Heart right ventricle (tissue), 16 donors: ENCODE results near the gene SPCS3. TPM values are rescaled to one million over a fixed set of nuclear protein-coding genes. Genes with fewer than 3 reads are reported as not detected.
"Not testable (repeated sequence)": the region's sequence is repeated elsewhere in the genome, so short reads cannot be mapped to it uniquely, and the experiment has no call there.

ENCODE experiments used
- ATAC-seq, 8 donors: fragments of 200-7000 bp; cut with Tn5 transposase; one replicate each; pipeline ENCODE4 v1.9.1; 2020; ENCODE audit warnings: mild to moderate bottlenecking in 8 of 8, moderate library complexity in 8 of 8, moderate number of reproducible peaks in 1 of 8
- DNase-seq, 2 donors: peaks; one replicate each; pipeline ENCODE4 v3.0.0-alpha.2; 2020
- H3K27ac ChIP-seq, 10 donors: fragments of 200-600 bp; sonication (generic) in 2 of 10; one replicate each; pipeline versions ENCODE4 v1.5.0 to v1.8.0; 2020 to 2022; ENCODE audit warnings: mild to moderate bottlenecking in 3 of 10
- H3K27me3 ChIP-seq, 7 donors: fragments of 200-600 bp; one replicate each; pipeline ENCODE4 v1.8.0; 2021 to 2022; ENCODE audit warnings: mild to moderate bottlenecking in 2 of 7
- H3K36me3 ChIP-seq, 9 donors: fragments of 200-600 bp; sonication (generic) in 1 of 9; one replicate each; pipeline versions ENCODE4 v1.5.0 to v1.8.0; 2020 to 2022; ENCODE audit warnings: mild to moderate bottlenecking in 2 of 9
- H3K4me1 ChIP-seq, 9 donors: fragments of 200-600 bp; sonication (generic) in 1 of 9; one replicate each; pipeline versions ENCODE4 v1.5.0 to v1.8.0; 2020 to 2022; ENCODE audit warnings: mild to moderate bottlenecking in 4 of 9
- H3K4me3 ChIP-seq, 10 donors: fragments of 200-600 bp; sonication (generic) in 2 of 10; one replicate each; pipeline versions ENCODE4 v1.5.0 to v1.8.0; 2020 to 2022; ENCODE audit warnings: mild to moderate bottlenecking in 7 of 10, moderate library complexity in 2 of 10
- H3K9me3 ChIP-seq, 11 donors: fragments of 200-600 bp in 10 of 11; sonication (generic) in 2 of 11; one replicate each; pipeline versions ENCODE4 v1.5.0 to v1.8.0; 2013 to 2022; ENCODE audit warnings: mild to moderate bottlenecking in 2 of 11, control low read depth in 1 of 11, moderate library complexity in 1 of 11
- WGBS, 2 donors: extraction: QIAGEN DNeasy Blood & Tissue Kit; methylation state at CpG; one replicate each; pipeline ENCODE4 v1.1.7; 2013; ENCODE audit warnings: inconsistent platforms in 1 of 2; 5-methylcytosine and 5-hydroxymethylcytosine counted together
- intact Hi-C, 10 donors: fragments of 100-400 bp; cut with DNase I; formaldehyde crosslinking; loops; one replicate each; pipeline versions ENCODE4 v1.11.1 to v1.14.2; 2022
- polyA plus RNA-seq, 2 donors: library from polyadenylated mRNA; stranded (reverse); fragments of 200-250 nt; gene quantifications; one replicate each; pipeline ENCODE4 v1.2.3, GENCODE V29; 2013
- total RNA-seq, 10 donors: library from RNA; stranded (reverse); fragmentation: NEBNext Ultra II Directional in 3 of 10; extraction: Animal tissue kit (Norgen Biotek cat#: 25700) in 3 of 10; gene quantifications; one replicate each; pipeline versions ENCODE4 v1.2.1 to v1.2.4, GENCODE V29; 2021 to 2023
- TF ChIP-seq, protein P1 (sequence below), 9 donors: fragments of 200-600 bp; sonication (generic) in 2 of 9; IDR thresholded peaks; one replicate each; pipeline versions ENCODE4 v1.5.0 to v1.8.0; 2021 to 2022; ENCODE audit warnings: antibody characterized with exemption in 9 of 9, mild to moderate bottlenecking in 5 of 9, moderate library complexity in 1 of 9
- donor health status: Arrhythmogenic right ventricular cardiomyopathy.
- donor health status: ischemic (EF 13 %, LVEDD 7.1; RV severe dilation, severe dysfunction).
- donor health status: healthy with polysubstance abuse.
- donor health status: DM: no; HTN: yes; CAD: no.
- donor health status: DM: no; HTN: no; CAD: no.
- donor health status: ischemic (EF 25% LVEDD 6.9; RV normal size, moderate dysfunction).
- donor health status: ischemic (EF 25% LVEDD 5.7; RV mildly dilated, moderate dysfunction).
- donor health status: healthy.
- donor health status: DM: yes; HTN: yes; CAD: no.
- donor health status: Ischemic cardiomyopathy.
- donor health status: ischemic (EF 35%, LVEDD 5.7; RV mildly dilated, moderate dysfunction).
- donor health status: nonischemic (EF 11% LVEDD 7.7; RV severe dilation, severe dysfunction).
- donor health status: DM: yes; HTN: yes; CAD: no.
- donor health status: PGD.
- donor health status: ischemic (EF 29% LVEDD 5.4; RV normal size, mild dysfunction).
- donor health status: nonischemic (EF 23%, LVEDD 6.1; RV moderate dilation, normal function).

The SPCS3 gene
- total and polyA plus RNA-seq, 12 donors, result 21.7 to 122 (median 90.9) TPM

DNA sequence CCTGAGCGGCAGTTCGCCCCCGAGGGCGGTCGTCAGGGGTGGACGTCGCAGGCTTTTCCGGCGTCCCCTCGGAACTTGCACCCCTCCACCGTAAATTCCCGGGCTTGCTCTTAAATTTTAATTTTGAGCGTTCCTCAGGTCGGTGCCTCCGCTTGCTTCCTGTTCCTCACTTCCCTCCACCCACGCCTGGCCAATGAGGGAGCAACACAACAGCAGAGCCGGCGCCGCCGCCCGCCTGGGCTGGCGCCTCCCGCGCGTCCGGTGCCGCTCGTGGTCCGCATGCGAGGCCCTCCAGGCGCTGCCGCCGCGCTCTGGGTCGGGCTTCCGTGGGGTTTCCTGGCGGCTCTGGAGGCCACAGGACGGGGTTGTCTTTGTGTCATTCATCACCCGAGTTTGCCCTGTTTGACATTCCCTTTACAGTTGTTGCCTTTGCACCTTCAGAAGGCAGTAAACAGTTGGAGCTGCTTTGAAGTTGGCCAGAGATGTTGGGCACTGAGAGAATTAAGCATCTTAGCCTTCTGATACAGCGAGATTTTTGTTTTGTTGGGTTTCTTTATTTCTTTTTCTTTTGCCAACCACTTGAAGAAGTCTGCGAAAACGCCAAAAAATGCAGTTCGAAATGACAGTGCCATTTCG is 692 bp downstream of the SPCS3 start:
- intact Hi-C loops, result loop anchor here in 2 of 10 donors (5.0 kb wide), 2 partner anchors 128 to 133 kb away; no protein-coding TSS in a partner anchor
- Histone ChIP-seq H3K36me3 (peaks cover 0 to 11% (median 0%) of the 10 kb centered on the region in 9 donors), H3K4me3 (peak overlapping the region; percentile 39 to 87 (median 78)), H3K27ac (peak overlapping the region; percentile 88 to 99 (median 97)), H3K27me3 (no peaks in the 10 kb centered on the region), H3K4me1 (peaks cover 0 to 57% (median 42%) of the 10 kb centered on the region in 9 donors), H3K9me3 (no peaks in the 10 kb centered on the region)
- 1% methylated on average over 40 to 44 of the region's 44 CpGs for WGBS, 2 donors
- ATAC-seq (peak; percentile 87 to 94 (median 92)), DNase-seq (peak; percentile 90 to 93)
- TF ChIP-seq, protein P1, sequence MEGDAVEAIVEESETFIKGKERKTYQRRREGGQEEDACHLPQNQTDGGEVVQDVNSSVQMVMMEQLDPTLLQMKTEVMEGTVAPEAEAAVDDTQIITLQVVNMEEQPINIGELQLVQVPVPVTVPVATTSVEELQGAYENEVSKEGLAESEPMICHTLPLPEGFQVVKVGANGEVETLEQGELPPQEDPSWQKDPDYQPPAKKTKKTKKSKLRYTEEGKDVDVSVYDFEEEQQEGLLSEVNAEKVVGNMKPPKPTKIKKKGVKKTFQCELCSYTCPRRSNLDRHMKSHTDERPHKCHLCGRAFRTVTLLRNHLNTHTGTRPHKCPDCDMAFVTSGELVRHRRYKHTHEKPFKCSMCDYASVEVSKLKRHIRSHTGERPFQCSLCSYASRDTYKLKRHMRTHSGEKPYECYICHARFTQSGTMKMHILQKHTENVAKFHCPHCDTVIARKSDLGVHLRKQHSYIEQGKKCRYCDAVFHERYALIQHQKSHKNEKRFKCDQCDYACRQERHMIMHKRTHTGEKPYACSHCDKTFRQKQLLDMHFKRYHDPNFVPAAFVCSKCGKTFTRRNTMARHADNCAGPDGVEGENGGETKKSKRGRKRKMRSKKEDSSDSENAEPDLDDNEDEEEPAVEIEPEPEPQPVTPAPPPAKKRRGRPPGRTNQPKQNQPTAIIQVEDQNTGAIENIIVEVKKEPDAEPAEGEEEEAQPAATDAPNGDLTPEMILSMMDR (IDR thresholded peaks at IDR 0.05), result no peak

DNA sequence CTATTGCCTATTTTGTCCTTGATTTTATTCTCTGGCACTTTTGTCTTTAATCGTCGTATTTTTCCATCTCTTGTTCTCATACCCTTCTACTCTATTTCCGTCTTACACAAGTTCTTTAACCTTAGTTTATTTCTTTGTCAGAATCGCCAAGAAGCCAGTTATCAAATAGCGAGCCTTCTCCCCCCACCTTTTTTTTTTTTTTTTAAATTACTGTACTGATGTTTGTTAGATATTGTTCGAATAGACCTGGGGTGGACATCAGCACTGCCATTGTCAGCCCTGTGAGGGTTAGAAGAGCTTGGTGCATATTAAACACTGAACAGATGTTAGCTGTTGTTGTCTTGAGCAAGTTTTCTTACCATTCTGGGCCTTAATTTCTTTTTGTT is 1.2 kb downstream of the SPCS3 start:
- H3K9me3 ChIP-seq, result no peaks in the 10 kb centered on the region
- DNase-seq (no peak), ATAC-seq (no peak)
- TF ChIP-seq, protein P1 (IDR thresholded peaks at IDR 0.05), result no peak
- peaks cover 0 to 61% (median 42%) of the 10 kb centered on the region in 9 donors for H3K4me1 ChIP-seq
- peak overlapping the region; percentile 39 to 87 (median 78) for H3K4me3 ChIP-seq
- no peaks in the 10 kb centered on the region for H3K27me3 ChIP-seq
- H3K27ac ChIP-seq, result peak overlapping the region; percentile 88 to 99 (median 97)
- 1% methylated on average over 6 of the region's 6 CpGs for whole genome bisulfite sequencing, 2 donors
- peaks cover 0 to 15% (median 0%) of the 10 kb centered on the region in 9 donors for H3K36me3 ChIP-seq
- intact Hi-C loops, result loop anchor here in 2 of 10 donors (5.0 kb wide), 2 partner anchors 129 to 134 kb away; no protein-coding TSS in a partner anchor

DNA sequence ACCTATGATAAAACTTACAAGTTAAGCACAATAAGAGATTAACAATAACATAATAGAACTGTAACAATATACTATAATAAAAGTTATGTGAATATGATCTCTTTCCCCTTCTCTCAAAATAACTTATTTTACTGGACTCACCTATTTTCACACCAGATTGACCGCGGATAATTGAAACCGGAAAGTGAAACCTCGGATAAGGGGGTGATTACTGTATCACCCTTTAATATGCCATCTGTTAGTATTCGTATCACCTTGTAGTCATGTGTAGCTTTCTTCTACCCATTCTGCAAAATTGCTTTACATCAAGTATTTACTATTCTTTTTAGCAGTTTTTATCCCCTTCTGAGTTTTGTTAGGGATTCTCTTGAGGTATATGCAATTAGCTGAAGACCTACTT is 1.8 kb downstream of the SPCS3 start:
- DNase-seq, result no peak
- ATAC-seq, result no peak
- Histone ChIP-seq H3K9me3 (no peaks in the 10 kb centered on the region), H3K27me3 (no peaks in the 10 kb centered on the region), H3K36me3 (peaks cover 0 to 20% (median 0%) of the 10 kb centered on the region in 9 donors), H3K4me1 (peaks cover 0 to 63% (median 42%) of the 10 kb centered on the region in 9 donors), H3K27ac (peak overlapping the region in 7 of 10 donors; percentile 92 to 99 (median 97)), H3K4me3 (peak overlapping the region; percentile 39 to 87 (median 78))
- intact Hi-C loops, result loop anchor here in 2 of 10 donors (5.0 kb wide), 2 partner anchors 129 to 134 kb away; no protein-coding TSS in a partner anchor
- TF ChIP-seq, protein P1 (IDR thresholded peaks at IDR 0.05), result no peak
- 46 to 52% methylated on average over 5 of the region's 5 CpGs for WGBS, 2 donors

DNA sequence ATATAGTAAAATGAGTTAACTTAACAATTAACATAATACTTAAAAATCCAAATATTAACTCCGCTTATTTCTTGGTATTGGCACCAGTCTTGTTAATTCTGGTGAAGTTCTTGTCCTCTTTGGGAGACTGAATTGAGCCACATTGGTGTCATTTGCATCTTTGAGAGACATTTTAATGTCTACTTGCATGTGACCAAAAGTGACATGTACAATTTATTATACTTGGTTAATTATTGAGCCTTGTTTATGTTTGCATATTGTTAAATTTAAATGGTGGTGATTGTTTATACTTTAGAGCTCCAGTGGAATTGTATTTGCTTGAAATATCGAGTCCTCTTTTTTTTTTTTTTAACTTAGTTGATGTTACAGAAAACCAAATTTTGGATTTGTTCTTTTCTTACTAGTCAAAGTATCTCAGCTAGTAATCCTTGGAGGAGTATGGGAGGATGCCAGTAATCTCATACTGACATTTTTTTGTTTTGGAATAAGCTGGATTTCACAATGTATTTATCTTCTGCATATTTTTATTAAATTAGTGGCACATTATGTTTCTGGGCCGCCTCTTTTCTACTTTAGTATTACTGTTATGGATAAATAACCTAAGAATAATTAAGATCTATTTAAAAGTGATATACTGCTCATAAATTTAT is 3.9 kb downstream of the SPCS3 start:
- TF ChIP-seq, protein P1 (IDR thresholded peaks at IDR 0.05), result no peak
- no peaks in the 10 kb centered on the region for H3K27me3 ChIP-seq
- ATAC-seq (no peak), DNase-seq (no peak)
- H3K9me3 ChIP-seq, result no peaks in the 10 kb centered on the region
- H3K4me3 ChIP-seq, result no peak overlapping the region
- H3K4me1 ChIP-seq, result peaks cover 0 to 74% (median 42%) of the 10 kb centered on the region in 9 donors
- intact Hi-C loops, result loop anchor here in 2 of 10 donors (5.0 kb wide), 2 partner anchors 131 to 136 kb away; no protein-coding TSS in a partner anchor
- WGBS, 2 donors, result 89 to 91% methylated on average over 3 of the region's 3 CpGs
- H3K27ac ChIP-seq, result no peak overlapping the region
- peaks cover 0 to 40% (median 0%) of the 10 kb centered on the region in 9 donors for H3K36me3 ChIP-seq

DNA sequence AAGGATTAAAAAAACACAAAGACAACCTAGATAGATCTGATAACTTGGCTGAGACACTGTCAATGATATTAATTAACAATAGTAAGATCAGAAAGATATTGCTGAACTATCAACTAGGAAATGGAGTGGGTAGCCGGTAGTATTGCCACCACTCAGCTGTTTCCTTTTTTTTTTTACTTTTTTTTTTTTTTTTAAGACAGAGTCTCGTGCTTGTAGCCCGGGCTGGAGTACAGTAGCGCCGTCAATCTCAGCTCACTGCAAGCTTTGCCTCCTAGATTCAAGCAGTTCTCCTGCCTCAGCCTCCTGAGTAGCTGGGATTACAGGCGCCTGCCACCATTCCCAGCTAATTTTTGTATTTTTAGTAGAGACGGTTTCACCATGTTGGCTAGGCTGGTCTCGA is 5.1 kb downstream of the SPCS3 start:
- H3K4me3 ChIP-seq, ATAC-seq, H3K9me3 ChIP-seq, H3K27me3 ChIP-seq, DNase-seq: not testable (repeated sequence)
- Histone ChIP-seq H3K4me1 (peaks cover 0 to 68% (median 42%) of the 10 kb centered on the region in 9 donors), H3K27ac (peak overlapping the region in 1 of 10 donors; percentile 19), H3K36me3 (peaks cover 0 to 53% (median 3%) of the 10 kb centered on the region in 9 donors)
- intact Hi-C loops, result loop anchor here in 2 of 10 donors (5.0 kb wide), 2 partner anchors 133 to 138 kb away; no protein-coding TSS in a partner anchor
- WGBS, 2 donors, result 76 to 84% methylated on average over 8 of the region's 8 CpGs
